Measurements from ENCODE around the gene SPACDR.

Gene SPACDR

DNA sequence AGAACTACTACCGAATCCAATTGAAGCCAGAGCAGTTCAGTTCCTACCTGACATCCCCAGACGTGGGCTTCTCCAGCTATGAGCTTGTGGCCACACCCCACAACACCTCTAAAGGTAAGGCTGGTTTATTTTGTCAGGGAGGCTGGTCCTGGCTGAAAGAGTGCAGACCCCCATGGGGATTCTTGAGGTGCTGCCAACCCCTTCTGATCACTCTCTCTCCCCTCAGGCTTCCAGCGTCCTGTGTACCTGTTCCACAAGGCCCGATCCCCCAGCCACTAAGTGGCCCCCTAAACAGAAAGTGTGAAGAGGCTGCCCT, 30.8 kb downstream of the SPACDR start:
- Histone ChIP-seq H3K27ac (no peak overlapping the region), H3K36me3 (peaks cover 11 to 32% (median 31%) of the 10 kb centered on the region in 3 donors), H3K4me3 (no peak overlapping the region), H3K4me1 (peaks cover 0 to 51% (median 39%) of the 10 kb centered on the region in 4 donors), H3K9me3 (no peaks in the 10 kb centered on the region), H3K27me3 (no peaks in the 10 kb centered on the region)
- intact Hi-C loops (cut with DNase I; ENCODE audit: low total_unique reads) = no loop called here
- no peak for DNase-seq
- TF ChIP-seq, protein P1, sequence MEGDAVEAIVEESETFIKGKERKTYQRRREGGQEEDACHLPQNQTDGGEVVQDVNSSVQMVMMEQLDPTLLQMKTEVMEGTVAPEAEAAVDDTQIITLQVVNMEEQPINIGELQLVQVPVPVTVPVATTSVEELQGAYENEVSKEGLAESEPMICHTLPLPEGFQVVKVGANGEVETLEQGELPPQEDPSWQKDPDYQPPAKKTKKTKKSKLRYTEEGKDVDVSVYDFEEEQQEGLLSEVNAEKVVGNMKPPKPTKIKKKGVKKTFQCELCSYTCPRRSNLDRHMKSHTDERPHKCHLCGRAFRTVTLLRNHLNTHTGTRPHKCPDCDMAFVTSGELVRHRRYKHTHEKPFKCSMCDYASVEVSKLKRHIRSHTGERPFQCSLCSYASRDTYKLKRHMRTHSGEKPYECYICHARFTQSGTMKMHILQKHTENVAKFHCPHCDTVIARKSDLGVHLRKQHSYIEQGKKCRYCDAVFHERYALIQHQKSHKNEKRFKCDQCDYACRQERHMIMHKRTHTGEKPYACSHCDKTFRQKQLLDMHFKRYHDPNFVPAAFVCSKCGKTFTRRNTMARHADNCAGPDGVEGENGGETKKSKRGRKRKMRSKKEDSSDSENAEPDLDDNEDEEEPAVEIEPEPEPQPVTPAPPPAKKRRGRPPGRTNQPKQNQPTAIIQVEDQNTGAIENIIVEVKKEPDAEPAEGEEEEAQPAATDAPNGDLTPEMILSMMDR (IDR thresholded peaks at IDR 0.05) = no peak

DNA sequence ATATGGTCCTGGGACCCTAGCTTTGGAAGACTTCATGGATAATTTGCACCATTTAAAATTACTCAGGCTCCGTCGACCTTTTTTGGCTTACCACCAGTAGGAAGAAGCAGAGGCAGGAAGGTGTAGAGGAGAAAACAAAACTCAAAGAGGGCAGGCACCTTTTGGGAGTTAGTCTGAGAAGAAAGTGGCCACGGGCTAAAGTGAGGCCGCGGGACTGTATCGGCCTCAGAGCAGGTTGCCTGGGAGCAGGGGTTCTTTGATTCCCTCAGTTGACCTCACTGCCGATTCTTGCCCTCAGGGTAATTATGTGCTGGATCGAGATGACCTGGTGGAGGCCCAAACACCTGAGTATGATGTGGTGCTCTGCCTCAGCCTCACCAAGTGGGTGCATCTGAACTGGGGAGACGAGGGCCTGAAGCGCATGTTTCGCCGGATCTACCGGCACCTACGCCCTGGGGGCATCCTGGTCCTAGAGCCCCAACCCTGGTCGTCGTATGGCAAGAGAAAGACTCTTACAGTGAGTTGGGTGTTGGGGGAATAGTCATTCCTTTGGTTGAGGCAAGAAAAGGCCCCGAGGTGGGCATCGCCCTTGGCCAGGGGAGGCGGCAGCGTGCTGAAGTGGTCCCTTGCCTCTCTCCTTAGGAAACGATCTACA, 31.3 kb downstream of the SPACDR start:
- H3K9me3 ChIP-seq = no peaks in the 10 kb centered on the region
- H3K27ac ChIP-seq = peak overlapping the region in 1 of 2 donors; percentile 3
- no peak for DNase-seq
- peaks cover 0 to 55% (median 40%) of the 10 kb centered on the region in 4 donors for H3K4me1 ChIP-seq
- peaks cover 11 to 32% (median 31%) of the 10 kb centered on the region in 3 donors for H3K36me3 ChIP-seq
- H3K27me3 ChIP-seq = no peaks in the 10 kb centered on the region
- intact Hi-C loops (cut with DNase I; ENCODE audit: low total_unique reads) = no loop called here
- no peak overlapping the region for H3K4me3 ChIP-seq
- TF ChIP-seq, protein P1 (IDR thresholded peaks at IDR 0.05) = no peak

DNA sequence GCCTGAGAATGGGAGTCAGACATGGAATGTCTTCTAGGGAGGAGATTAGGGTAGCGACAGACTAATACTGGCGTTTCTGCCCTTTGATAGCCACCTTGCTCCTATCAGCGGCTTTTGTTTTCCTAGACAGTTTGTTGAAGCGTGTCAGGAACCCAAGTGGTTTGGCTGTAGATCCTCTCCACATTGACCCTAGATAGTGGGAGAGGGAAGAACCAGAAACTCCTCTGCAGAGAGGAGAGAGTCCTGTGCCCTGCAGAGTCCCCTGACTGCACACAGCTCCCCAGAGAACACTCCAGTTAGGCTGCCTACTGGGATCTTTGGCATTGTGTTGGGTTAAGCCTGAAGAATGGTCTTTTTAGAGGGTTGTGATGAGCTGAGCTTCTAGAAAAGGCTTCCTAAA, 32.0 kb downstream of the SPACDR start:
- no peak for DNase-seq
- Histone ChIP-seq H3K27ac (peak overlapping the region; percentile 3 to 99), H3K9me3 (no peaks in the 10 kb centered on the region), H3K27me3 (no peaks in the 10 kb centered on the region), H3K4me3 (no peak overlapping the region), H3K4me1 (peaks cover 0 to 56% (median 42%) of the 10 kb centered on the region in 4 donors), H3K36me3 (peaks cover 11 to 32% (median 31%) of the 10 kb centered on the region in 3 donors)
- intact Hi-C loops (cut with DNase I; ENCODE audit: low total_unique reads) = no loop called here
- TF ChIP-seq, protein P1 (IDR thresholded peaks at IDR 0.05) = no peak

DNA sequence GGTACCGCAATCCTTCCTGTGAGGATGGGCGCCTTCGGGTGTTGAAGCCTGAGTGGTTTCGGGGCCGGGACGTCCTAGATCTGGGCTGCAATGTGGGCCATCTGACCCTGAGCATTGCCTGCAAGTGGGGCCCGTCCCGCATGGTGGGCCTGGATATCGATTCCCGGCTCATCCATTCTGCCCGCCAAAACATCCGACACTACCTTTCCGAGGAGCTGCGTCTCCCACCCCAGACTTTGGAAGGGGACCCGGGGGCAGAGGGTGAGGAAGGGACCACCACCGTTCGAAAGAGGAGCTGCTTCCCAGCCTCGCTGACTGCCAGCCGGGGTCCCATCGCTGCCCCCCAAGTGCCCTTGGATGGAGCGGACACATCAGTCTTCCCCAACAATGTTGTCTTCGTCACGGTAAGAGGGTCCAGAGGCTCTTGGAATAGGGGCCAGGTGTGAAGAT, 32.7 kb downstream of the SPACDR start:
- Histone ChIP-seq H3K27ac (peak overlapping the region; percentile 99 to 100), H3K36me3 (peaks cover 11 to 32% (median 31%) of the 10 kb centered on the region in 3 donors), H3K9me3 (no peaks in the 10 kb centered on the region), H3K4me1 (peaks cover 0 to 56% (median 39%) of the 10 kb centered on the region in 4 donors), H3K4me3 (peak overlapping the region in 1 of 2 donors; percentile 83), H3K27me3 (no peaks in the 10 kb centered on the region)
- no peak for DNase-seq
- TF ChIP-seq, protein P1 (IDR thresholded peaks at IDR 0.05) = no peak
- intact Hi-C loops (cut with DNase I; ENCODE audit: low total_unique reads) = no loop called here

DNA sequence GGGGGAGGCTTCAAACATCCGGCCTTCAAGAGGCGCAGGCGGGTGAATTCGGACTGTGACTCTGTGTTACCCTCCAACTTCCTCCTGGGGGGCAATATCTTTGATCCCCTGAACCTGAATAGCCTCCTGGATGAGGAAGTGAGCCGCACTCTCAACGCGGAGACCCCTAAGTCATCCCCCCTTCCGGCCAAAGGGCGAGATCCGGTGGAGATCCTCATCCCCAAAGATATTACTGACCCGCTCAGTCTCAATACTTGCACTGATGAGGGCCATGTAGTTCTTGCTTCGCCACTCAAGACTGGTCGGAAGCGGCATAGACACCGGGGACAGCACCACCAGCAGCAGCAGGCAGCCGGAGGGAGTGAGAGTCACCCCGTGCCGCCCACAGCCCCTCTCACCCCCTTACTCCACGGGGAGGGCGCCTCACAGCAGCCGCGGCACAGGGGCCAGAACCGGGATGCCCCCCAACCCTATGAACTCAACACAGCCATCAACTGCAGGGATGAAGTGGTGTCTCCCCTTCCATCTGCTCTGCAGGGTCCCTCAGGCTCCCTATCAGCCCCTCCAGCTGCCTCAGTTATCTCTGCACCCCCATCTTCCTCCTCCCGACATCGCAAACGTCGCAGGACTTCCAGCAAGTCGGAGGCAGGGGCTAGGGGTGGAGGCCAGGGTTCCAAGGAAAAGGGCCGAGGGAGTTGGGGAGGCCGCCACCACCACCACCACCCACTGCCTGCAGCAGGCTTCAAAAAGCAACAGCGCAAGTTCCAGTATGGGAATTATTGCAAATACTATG, 33.4 kb downstream of the SPACDR start:
- H3K27ac ChIP-seq = peak overlapping the region; percentile 99 to 100
- peak in 1 of 2 donors; percentile 76 for DNase-seq
- H3K4me3 ChIP-seq = peak overlapping the region; percentile 83 to 94
- H3K27me3 ChIP-seq = no peaks in the 10 kb centered on the region
- peaks cover 0 to 55% (median 39%) of the 10 kb centered on the region in 4 donors for H3K4me1 ChIP-seq
- H3K9me3 ChIP-seq = no peaks in the 10 kb centered on the region
- intact Hi-C loops (cut with DNase I; ENCODE audit: low total_unique reads) = no loop called here
- TF ChIP-seq, protein P1 (IDR thresholded peaks at IDR 0.05) = no peak
- peaks cover 11 to 32% (median 31%) of the 10 kb centered on the region in 3 donors for H3K36me3 ChIP-seq

Data from tibial artery (tissue), 4 donors.